GM18498 (cell line): ENCODE results near the gene MTUS2.

Experiments
- ATAC-seq: cut with Tn5 transposase; IDR thresholded peaks from one replicate; pipeline ENCODE4 v1.9.1; 2021; ENCODE audit warnings: mild to moderate bottlenecking, moderate library complexity; ENCODE audit not compliant: unreplicated experiment

MTUS2 gene

DNA sequence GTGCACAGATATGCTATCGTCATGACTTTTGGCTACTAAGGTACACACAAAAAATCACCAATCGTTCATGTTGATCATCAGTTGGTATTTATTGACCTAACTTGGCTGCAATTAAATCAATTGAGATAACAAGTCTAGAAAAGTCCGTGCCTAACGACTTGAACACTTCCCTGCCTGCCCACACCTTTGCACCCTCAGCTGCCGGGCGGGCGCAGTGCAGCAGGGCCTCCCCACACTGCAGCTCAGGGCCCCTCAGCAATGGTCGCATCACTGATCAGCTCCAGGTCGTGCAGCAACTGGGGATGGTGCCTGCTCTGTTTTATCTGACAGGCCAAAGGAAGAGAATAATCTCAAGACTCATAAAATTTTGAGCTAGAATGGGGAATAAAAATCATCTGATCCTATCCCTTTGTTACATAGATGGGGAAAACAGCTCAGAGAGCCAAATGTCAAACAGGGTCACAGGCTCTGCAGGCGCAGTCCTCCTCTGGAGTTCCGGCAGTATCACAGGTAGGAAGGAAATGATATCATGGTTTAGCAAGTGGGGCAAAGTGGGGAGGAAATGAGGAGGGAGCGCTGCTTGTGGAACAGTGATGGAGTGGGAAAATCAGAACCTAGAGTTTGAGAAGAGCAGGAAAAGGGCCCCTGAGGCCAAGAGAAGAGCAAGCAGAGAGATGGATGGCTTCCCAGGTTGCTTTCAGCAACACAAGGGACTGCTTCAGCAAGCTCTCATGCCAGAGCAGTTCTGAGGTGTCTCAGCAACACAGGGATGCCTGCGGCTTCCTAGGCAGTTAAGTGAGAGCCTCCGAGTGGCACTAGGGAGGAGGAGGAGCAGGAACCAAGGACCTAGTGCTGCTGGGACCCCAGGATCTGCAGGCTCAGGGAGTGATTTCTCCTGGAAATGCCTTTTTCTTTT lies 717.9 kb downstream of the MTUS2 start:
- ATAC-seq, result no peak

DNA sequence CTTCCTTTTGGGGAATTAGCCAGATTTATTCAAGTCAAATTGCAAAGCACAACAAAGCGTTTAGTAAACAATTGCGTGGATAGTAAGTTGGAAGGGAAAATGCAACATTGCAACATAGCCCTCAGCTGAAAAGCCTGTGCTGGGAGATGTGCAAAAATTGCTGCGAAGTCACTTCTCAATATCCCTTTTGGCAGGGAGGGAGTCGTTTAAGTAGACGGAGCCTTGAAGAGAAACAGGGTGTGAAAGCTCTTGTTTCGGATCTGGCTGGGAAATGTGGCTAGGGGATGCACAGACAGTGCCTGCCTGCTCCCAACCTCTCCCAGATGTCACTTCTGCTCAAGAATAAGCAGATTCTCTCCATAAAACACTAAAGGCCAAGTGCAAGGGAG lies 718.5 kb downstream of the MTUS2 start:
- ATAC-seq, result no peak

DNA sequence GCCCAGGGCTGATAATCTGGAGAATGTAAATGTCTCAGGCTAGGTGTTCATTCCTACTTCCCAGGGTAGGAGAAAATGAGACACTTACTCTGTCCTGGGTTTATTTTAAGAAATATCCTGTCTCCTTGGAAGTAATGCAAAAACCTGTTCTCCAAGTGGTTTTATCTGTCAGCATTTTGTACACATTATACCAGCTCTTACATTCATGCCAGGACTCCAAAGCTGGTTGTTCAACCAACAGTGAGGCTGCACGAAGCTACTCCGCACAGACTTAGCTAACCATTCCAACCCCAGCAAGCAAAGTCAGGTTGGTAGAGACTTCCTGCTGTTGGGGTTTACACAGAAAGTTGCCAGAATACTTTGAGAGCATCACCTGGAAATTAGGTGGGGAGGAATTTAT lies 719.7 kb downstream of the MTUS2 start:
- no peak for ATAC-seq

DNA sequence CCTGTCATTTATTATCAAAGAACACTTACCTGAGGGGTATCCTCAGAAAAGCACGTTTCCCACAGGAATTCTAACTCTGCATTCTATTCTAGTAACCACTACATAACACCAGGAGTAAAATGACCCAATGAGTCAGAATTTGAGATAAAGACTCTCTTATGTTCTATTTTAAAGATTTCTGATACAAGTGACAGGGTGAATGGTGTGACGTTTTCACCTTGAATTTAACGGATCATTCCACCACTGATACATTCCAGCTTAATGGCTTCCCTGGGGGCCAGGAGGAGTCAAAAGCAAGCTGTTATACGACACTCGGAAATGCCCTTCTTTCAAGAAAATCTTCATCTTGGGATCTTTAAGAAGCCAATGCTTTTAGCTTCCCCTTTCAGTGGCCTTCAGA lies 720.2 kb downstream of the MTUS2 start:
- no peak for ATAC-seq

DNA sequence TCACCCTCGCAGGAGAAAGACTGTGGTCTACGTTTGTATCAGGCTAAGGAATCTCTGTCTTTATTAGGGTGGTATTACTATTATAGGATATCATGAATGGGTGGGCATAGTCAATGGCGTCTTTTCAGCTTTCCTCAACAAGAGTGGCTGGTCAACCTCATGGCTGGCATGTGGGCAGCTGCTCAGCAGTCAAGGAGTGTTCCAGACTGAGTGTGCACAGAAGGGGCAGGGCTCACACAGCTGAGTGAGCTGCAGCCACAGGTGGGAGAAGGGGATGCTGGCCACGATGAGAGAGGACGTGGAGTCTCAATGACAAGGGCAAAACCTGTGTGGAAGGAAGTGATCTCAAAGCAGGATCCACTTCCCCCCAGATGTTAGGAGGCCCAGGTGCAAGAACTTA lies 720.7 kb downstream of the MTUS2 start:
- no peak for ATAC-seq

DNA sequence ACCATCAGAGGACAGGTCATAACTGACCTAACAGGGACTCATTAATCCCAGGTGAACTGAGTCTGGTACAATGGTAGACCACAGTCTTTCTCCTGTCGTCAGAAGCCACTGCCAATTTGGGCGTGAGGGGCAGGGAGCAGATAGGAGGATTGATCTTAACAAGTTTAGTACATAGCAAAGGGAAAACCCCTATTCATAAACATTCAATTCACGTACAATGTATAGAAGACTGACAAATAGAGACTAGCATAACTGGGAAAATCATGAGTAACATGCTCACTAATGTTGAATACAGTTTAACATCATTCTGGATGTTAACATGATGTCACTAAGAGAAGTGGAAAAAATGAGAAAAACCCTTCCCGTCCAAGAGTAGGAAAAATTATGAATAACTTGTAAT lies 721.3 kb downstream of the MTUS2 start:
- ATAC-seq, result no peak

DNA sequence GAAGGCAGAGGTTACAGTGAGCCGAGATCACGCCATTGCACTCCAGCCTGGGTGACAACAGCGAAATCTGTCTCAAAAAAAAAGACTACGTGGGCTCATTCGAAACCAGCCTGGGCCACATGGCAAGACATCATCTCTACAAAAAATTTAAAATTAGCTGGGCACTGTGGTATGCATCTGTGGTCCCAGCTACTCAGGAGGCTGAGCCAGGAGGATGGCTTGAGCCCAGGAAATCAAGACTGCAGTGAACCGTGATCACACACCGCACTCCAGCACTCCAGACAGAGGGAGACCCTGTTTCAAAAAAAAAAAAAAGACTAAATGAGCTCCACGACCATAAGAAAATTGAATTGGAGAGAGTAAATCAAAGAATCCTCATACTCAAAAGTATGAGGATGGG lies 722.2 kb downstream of the MTUS2 start:
- ATAC-seq, result no peak

DNA sequence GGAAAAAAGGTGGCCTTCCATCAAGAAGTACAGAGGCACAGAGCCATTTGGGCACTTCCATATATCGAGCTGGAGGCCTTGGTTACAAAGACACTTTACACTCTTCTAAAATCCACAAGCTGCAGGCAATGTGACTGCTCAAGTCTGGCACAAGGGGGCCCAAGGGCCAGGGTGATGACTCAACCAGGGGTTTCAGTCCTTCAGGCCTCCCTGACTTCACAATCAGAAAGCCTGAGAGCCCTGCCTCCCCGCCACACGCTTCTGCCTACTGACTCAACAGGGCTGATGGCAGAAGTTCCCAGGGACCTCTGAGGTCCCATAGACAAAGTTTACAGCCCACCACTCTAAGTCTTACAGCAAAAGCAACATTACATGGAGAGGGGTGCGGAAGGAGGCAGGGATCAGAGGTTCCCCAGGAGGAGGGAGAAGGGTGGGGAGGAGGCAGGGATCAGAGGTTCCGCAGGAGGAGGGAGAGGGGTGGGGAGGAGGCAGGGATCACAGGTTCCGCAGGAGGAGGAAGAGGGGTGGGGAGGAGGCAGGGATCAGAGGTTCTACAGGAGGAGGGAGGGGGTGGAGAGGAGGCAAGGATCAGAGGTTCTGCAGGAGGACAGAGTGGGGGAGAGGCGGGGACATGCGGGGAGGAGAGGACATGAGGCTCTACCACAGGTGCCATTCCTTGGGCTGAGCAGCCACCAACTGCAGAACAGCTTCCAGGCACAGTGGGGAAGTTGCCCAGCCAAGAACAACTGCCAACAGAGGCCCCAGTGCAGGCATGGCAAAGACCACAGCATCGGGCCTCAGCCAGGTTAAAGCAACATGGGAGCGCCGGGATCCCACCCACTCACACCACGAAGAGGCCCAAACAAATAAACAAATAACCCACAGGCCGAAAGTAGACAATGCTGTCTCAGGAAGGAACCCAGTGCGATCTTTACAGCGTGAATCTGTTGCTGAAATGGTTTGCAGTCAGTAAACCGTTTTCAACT lies 723.4 kb downstream of the MTUS2 start:
- ATAC-seq, result peak; percentile 97

DNA sequence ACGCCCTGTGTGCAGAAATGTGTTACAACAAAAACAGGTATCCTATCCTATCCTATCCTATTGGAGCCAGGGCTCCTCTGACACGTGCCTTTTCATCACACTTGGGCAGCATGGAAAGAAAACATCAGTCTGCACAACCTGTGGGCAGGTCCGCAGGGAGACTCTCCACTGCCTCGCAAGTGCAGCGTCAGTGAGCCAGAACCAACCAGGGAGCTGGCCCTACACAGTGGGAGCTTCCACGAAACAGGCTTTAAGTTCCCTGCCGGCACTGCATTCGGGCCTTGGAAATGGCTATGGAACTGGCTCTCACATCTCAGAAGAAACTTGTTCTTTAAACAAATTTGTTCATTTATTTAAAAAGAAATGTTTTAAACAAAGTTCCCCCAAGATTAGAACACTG lies 725.8 kb downstream of the MTUS2 start:
- ATAC-seq, result no peak

DNA sequence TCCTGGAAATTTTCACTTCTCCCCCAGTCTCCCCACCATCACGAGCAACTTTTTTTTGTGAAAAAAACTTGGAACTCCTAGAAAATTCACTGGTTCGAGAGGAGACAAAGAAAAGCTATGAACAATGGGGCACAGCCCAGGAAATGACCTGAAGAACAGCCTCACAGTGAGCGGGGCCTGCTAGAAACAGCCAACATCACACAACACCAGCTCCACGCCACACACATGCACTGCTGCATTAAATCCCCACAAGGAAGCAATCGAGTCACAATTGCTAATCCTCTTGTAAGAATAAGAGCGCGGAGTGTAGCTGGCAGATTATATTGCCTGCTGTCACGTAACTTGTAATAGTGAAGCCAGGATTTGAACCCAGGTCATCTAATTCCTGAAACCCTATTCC lies 726.5 kb downstream of the MTUS2 start:
- ATAC-seq, result no peak

DNA sequence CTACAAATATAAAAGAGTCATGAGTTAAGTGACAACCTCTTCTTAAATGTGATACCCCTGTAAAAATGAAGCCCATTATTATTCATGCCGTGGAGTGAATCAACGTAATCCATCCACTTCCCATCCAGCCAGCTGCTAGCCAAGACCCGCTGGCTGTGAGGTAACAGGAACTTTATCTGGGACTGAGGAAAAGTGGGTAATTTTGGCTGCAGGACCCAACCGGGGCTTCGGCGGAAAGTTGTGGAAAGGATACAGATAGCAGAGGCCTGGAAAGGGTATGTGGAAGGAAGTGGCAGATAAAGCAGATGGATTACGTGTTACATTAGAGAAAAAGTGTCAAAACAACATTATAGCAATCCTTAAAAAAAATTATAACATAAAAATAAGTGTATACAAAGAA lies 727.0 kb downstream of the MTUS2 start:
- ATAC-seq, result no peak

DNA sequence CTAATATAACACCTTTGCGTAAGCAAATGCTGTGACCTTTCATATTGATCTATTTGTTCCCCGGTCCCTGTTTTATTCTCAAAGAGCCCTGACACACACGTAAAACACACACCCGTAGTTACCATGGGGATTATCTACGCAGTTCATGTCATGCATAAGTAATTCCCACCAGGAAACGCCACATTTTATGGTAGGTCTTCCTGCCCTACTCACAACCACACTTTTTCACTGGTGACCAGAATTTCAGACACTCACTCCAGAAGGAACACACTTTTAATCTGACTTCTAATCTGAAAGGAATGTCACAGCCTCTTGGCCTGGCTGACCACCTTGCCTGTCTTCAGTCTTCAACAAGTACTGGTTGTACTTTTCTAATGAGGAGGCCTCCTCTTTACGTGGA lies 728.6 kb downstream of the MTUS2 start:
- no peak for ATAC-seq

DNA sequence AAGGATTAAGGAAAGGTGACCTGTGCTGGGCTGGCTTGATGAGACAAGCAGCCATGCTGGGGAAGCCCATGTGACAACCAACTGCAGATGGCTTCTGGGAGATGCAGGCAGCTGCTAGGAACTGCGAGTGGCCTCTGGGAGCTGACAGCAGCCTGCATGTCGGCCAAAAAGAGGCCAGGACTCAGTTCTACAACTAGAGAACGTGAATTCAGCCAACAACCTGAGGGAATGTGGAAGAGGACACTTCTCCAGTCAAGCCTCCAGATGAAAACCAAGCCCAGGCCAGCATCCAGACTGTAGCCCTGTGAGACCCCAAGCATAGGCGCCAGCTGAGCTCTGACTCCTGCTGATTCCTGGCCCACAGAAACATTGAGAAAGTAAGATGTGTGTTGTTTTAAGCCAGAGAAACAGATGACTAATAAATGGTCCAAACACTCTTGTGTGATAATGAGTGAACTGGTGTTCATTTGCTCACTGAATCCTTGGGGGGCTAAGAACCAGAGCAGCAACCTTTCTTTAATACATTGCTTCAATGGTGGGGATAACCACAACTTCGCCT lies 730.4 kb downstream of the MTUS2 start:
- ATAC-seq, result no peak

DNA sequence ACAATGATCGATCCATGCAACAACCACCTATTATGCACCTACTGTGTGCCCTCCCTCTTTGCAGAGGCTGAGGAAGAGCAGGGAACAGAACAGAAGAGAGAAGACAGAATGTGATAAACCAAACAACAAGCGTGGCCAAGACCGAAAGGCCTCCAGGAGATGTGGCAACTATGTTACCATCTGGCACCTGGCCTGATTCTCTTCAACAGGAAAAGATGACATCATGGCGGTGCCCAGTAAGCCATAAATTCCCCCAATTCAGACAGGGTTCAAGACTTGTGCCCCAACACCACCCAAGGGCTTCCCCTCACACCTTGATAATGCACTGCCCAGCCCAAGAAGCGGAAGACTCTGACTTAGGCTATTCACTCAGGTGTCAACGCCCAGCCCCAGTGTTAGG lies 731.1 kb downstream of the MTUS2 start:
- no peak for ATAC-seq
